GM21367 (cell line): ENCODE data around the gene SLC2A4RG.
"Not testable (repeated sequence)": the region's sequence is repeated elsewhere in the genome, so short reads cannot be mapped to it uniquely, and the experiment has no call there.

Experiments
- ATAC-seq: cut with Tn5 transposase; IDR thresholded peaks from one replicate; pipeline ENCODE4 v1.9.1; 2021; ENCODE audit not compliant: unreplicated experiment

SLC2A4RG gene

GRCh38 chr20:63773571-63774241, 34.1 kb downstream of the SLC2A4RG start:
- ATAC-seq: no peak

GRCh38 chr20:63774306-63774705, 34.7 kb downstream of the SLC2A4RG start:
- no peak for ATAC-seq

- no peak for ATAC-seq
Measured at GRCh38 chr20:63775096-63775978, 35.8 kb downstream of the SLC2A4RG start.

GRCh38 chr20:63776875-63777274, 37.3 kb downstream of the SLC2A4RG start:
- not testable (repeated sequence) for ATAC-seq

GRCh38 chr20:63777614-63778013, 38.0 kb downstream of the SLC2A4RG start:
- no peak for ATAC-seq

GRCh38 chr20:63778034-63778752, 38.6 kb downstream of the SLC2A4RG start:
- no peak for ATAC-seq

GRCh38 chr20:63778857-63779256, 39.3 kb downstream of the SLC2A4RG start:
- no peak for ATAC-seq

- no peak for ATAC-seq
Measured at GRCh38 chr20:63781181-63781580, 41.6 kb downstream of the SLC2A4RG start.

GRCh38 chr20:63782051-63782471, 42.5 kb downstream of the SLC2A4RG start:
- ATAC-seq: no peak

- no peak for ATAC-seq
Measured at GRCh38 chr20:63782521-63782971, 43.0 kb downstream of the SLC2A4RG start.

GRCh38 chr20:63783970-63784369, 44.4 kb downstream of the SLC2A4RG start:
- ATAC-seq: no peak

GRCh38 chr20:63785691-63786131, 46.1 kb downstream of the SLC2A4RG start:
- ATAC-seq: no peak

GRCh38 chr20:63787302-63787701, 47.7 kb downstream of the SLC2A4RG start:
- ATAC-seq: no peak

GRCh38 chr20:63787749-63788148, 48.2 kb downstream of the SLC2A4RG start:
- no peak for ATAC-seq

GRCh38 chr20:63789836-63790571, 50.4 kb downstream of the SLC2A4RG start:
- no peak for ATAC-seq

- no peak for ATAC-seq
Measured at GRCh38 chr20:63790572-63791168, 51.1 kb downstream of the SLC2A4RG start.

- ATAC-seq: no peak
Measured at GRCh38 chr20:63791497-63792156, 52.1 kb downstream of the SLC2A4RG start.

- ATAC-seq: no peak
Measured at GRCh38 chr20:63792866-63793265, 53.3 kb downstream of the SLC2A4RG start.
